Fibroblast of lung (primary cell): ENCODE data around the gene LMO7. TPM values are rescaled to one million over a fixed set of nuclear protein-coding genes. Genes with fewer than 3 reads are reported as not detected.

Experiments used
- DNase-seq, 2 donors: peaks; one replicate each; pipeline versions ENCODE4 v3.0.0 to v3.0.0-alpha.2; 2010; ENCODE audit warnings: low read depth in 2 of 2
- H2AFZ ChIP-seq: 2 replicates; pipeline ENCODE4 v1.5.1; 2012; ENCODE audit warnings: low read length, control low read depth, inconsistent platforms
- H3K27ac ChIP-seq: 2 replicates; pipeline ENCODE4 v1.5.1; 2011; ENCODE audit warnings: low read length, control low read depth; ENCODE audit not compliant: insufficient read depth
- H3K27me3 ChIP-seq: 2 replicates; pipeline ENCODE4 v1.5.1; 2011; ENCODE audit warnings: mild to moderate bottlenecking, low read length; ENCODE audit not compliant: control insufficient read depth, insufficient read depth
- H3K36me3 ChIP-seq: 2 replicates; pipeline ENCODE4 v1.5.1; 2011; ENCODE audit warnings: low read length; ENCODE audit not compliant: control insufficient read depth, insufficient read depth
- H3K4me1 ChIP-seq: 2 replicates; pipeline ENCODE4 v1.5.1; 2011; ENCODE audit warnings: low read length; ENCODE audit not compliant: control insufficient read depth, insufficient read depth; ENCODE audit errors: extremely low read depth
- H3K4me2 ChIP-seq: 2 replicates; pipeline ENCODE4 v1.5.1; 2011; ENCODE audit warnings: low read length, control low read depth; ENCODE audit not compliant: insufficient read depth; ENCODE audit errors: extremely low read depth
- H3K4me3 ChIP-seq, 4 experiments: fragments of 200-600 bp in 1 of 4; sonication (generic) in 1 of 4; replicated peaks in 1 of 4; 2 replicates each; pipeline ENCODE4 v1.5.1; 2011 to 2016; ENCODE audit warnings: low read length in 4 of 4, low read depth in 3 of 4, mild to moderate bottlenecking in 3 of 4, control low read depth in 2 of 4, inconsistent platforms in 1 of 4, mixed read lengths in 1 of 4; ENCODE audit not compliant: insufficient read depth in 1 of 4; ENCODE audit errors: control extremely low read depth in 1 of 4
- H3K79me2 ChIP-seq: 2 replicates; pipeline ENCODE4 v1.5.1; 2012; ENCODE audit warnings: mild to moderate bottlenecking, low read length, inconsistent platforms; ENCODE audit not compliant: control insufficient read depth, insufficient read depth
- H3K9ac ChIP-seq: 2 replicates; pipeline ENCODE4 v1.5.1; 2011; ENCODE audit warnings: mild to moderate bottlenecking, low read length, control low read depth; ENCODE audit not compliant: insufficient read depth
- H3K9me3 ChIP-seq: 2 replicates; pipeline ENCODE4 v1.5.1; 2012; ENCODE audit warnings: low read depth, low read length; ENCODE audit not compliant: control insufficient read depth, insufficient read depth
- H4K20me1 ChIP-seq: 2 replicates; pipeline ENCODE4 v1.5.1; 2011; ENCODE audit warnings: low read length; ENCODE audit not compliant: control insufficient read depth, insufficient read depth; ENCODE audit errors: extremely low read depth
- CTCF ChIP-seq, 2 donors: IDR thresholded peaks in 1 of 2; conservative IDR thresholded peaks in 1 of 2; 1 replicate in 1 of 2; 2 replicates in 1 of 2; pipeline ENCODE4 v1.5.1; 2011 to 2012; ENCODE audit warnings: low read length in 2 of 2, control low read depth in 1 of 2, inconsistent platforms in 1 of 2, low read depth in 1 of 2, mild to moderate bottlenecking in 1 of 2
- EZH2 ChIP-seq: IDR thresholded peaks from 2 replicates; pipeline ENCODE4 v1.5.1; 2012; ENCODE audit warnings: low read length, control low read depth, mild to moderate bottlenecking; ENCODE audit errors: missing control alignments
- polyA plus RNA-seq, 2 donors: library from polyadenylated mRNA; depleted of rRNA in 1 of 2; stranded (reverse) in 1 of 2; unstranded in 1 of 2; fragments of >200 nt; gene quantifications; 2 replicates each; pipeline ENCODE4 v1.2.1, GENCODE V29; 2011 to 2012; ENCODE audit warnings: missing spikeins in 1 of 2
- total RNA-seq: library from RNA; depleted of rRNA; stranded (reverse); fragments of >200 nt; gene quantifications from 2 replicates; pipeline ENCODE4 v1.2.1, GENCODE V29; 2014

Gene LMO7
- total and polyA plus RNA-seq, 2 donors (not counting 1 experiment from before 2014, with no cell fraction given): 71.9 to 226 TPM

- Histone ChIP-seq H3K79me2 (no peaks in the 10 kb centered on the region), H3K27me3 (no peaks in the 10 kb centered on the region), H3K27ac (no peak overlapping the region), H3K4me1 (no peaks in the 10 kb centered on the region), H4K20me1 (no peaks in the 10 kb centered on the region), H3K4me3 (no peak overlapping the region), H2AFZ (no peak overlapping the region), H3K9ac (no peak overlapping the region), H3K4me2 (no peak overlapping the region), H3K36me3 (peaks cover 10% of the 10 kb centered on the region), H3K9me3 (no peaks in the 10 kb centered on the region)
- no peak for DNase-seq
- TF ChIP-seq EZH2 (no peak), CTCF (conservative IDR thresholded peaks at IDR 0.05 in 1 of 2, IDR thresholded peaks at IDR 0.05 in 1 of 2; ENCODE audit: low read depth in 1 of 2, low read length in 2 of 2) (no peak)
Observed at GRCh38 chr13:75838366-75839005, 202.4 kb downstream of the LMO7 start.

GRCh38 chr13:75839406-75839805 lies 203.3 kb downstream of the LMO7 start:
- Histone ChIP-seq H3K36me3 (peaks cover 8% of the 10 kb centered on the region), H2AFZ (no peak overlapping the region), H4K20me1 (no peaks in the 10 kb centered on the region), H3K27me3 (no peaks in the 10 kb centered on the region), H3K9me3 (no peaks in the 10 kb centered on the region), H3K4me2 (no peak overlapping the region), H3K4me3 (no peak overlapping the region), H3K4me1 (no peaks in the 10 kb centered on the region), H3K27ac (no peak overlapping the region), H3K9ac (no peak overlapping the region), H3K79me2 (no peaks in the 10 kb centered on the region)
- TF ChIP-seq EZH2: no peak
- no peak for TF ChIP-seq CTCF (conservative IDR thresholded peaks at IDR 0.05 in 1 of 2, IDR thresholded peaks at IDR 0.05 in 1 of 2; ENCODE audit: low read depth in 1 of 2, low read length in 2 of 2)
- DNase-seq: no peak

GRCh38 chr13:75841905-75842304 lies 205.8 kb downstream of the LMO7 start:
- Histone ChIP-seq H3K27me3 (no peaks in the 10 kb centered on the region), H3K9me3 (no peaks in the 10 kb centered on the region), H3K4me2 (no peak overlapping the region), H3K4me3 (no peak overlapping the region), H3K4me1 (no peaks in the 10 kb centered on the region), H4K20me1 (no peaks in the 10 kb centered on the region), H2AFZ (no peak overlapping the region), H3K36me3 (peaks cover 8% of the 10 kb centered on the region), H3K9ac (no peak overlapping the region), H3K79me2 (no peaks in the 10 kb centered on the region), H3K27ac (no peak overlapping the region)
- TF ChIP-seq EZH2: no peak
- no peak for TF ChIP-seq CTCF (conservative IDR thresholded peaks at IDR 0.05 in 1 of 2, IDR thresholded peaks at IDR 0.05 in 1 of 2; ENCODE audit: low read depth in 1 of 2, low read length in 2 of 2)
- no peak for DNase-seq
